Neural progenitor cell (in vitro differentiated cells): Measurements from ENCODE around the gene MYD88. TPM values are rescaled to one million over a fixed set of nuclear protein-coding genes. Genes with fewer than 3 reads are reported as not detected.
A peak's percentile ranks its signal among the peaks of the same experiment; 100 is the strongest.

ENCODE experiments used
- DNase-seq: peaks from one replicate; pipeline ENCODE4 v3.0.0-alpha.2; 2016; ENCODE audit warnings: low spot score
- H2AFZ ChIP-seq: fragments of 200-600 bp; sonication (generic); replicated peaks from 2 replicates; pipeline ENCODE4 v1.6.1; 2016; ENCODE audit warnings: antibody characterized with exemption
- H3F3A ChIP-seq: fragments of 200-600 bp; sonication (generic); 2 replicates; pipeline ENCODE4 v1.6.1; 2016; ENCODE audit warnings: antibody characterized with exemption, low read depth
- H3K27ac ChIP-seq: fragments of 200-600 bp; sonication (generic); 2 replicates; pipeline ENCODE4 v1.5.1; 2016; ENCODE audit warnings: mild to moderate bottlenecking
- H3K27me3 ChIP-seq: fragments of 200-600 bp; sonication (generic); 2 replicates; pipeline ENCODE4 v1.6.1; 2016; ENCODE audit warnings: mild to moderate bottlenecking, moderate library complexity
- H3K36me3 ChIP-seq: fragments of 200-600 bp; sonication (generic); 2 replicates; pipeline ENCODE4 v1.5.1; 2016
- H3K4me1 ChIP-seq: fragments of 200-600 bp; sonication (generic); 2 replicates; pipeline ENCODE4 v1.6.1; 2016; ENCODE audit warnings: mixed run types
- H3K4me2 ChIP-seq: fragments of 200-600 bp; sonication (generic); 2 replicates; pipeline ENCODE4 v1.6.1; 2016
- H3K4me3 ChIP-seq: fragments of 200-600 bp; sonication (generic); 2 replicates; pipeline ENCODE4 v1.5.1; 2016
- H3K79me2 ChIP-seq: fragments of 200-600 bp; sonication (generic); 2 replicates; pipeline ENCODE4 v1.6.1; 2016; ENCODE audit warnings: low read depth
- H3K9ac ChIP-seq: fragments of 200-600 bp; sonication (generic); 2 replicates; pipeline ENCODE4 v1.6.1; 2016
- H3K9me3 ChIP-seq: fragments of 200-600 bp; sonication (generic); 2 replicates; pipeline ENCODE4 v1.5.1; 2016; ENCODE audit warnings: low read depth
- H4K20me1 ChIP-seq: fragments of 200-600 bp; sonication (generic); 2 replicates; pipeline ENCODE4 v1.6.1; 2016; ENCODE audit warnings: low read depth
- H3K27ac Mint-ChIP-seq: 3 replicates; pipeline ENCODE4 v1.8.0; 2021; ENCODE audit warnings: mixed read lengths
- H3K27me3 Mint-ChIP-seq: 2 replicates; pipeline ENCODE4 v1.8.0; 2022; ENCODE audit warnings: low read depth, mild to moderate bottlenecking, inconsistent platforms, moderate library complexity, mixed read lengths; ENCODE audit not compliant: insufficient read depth
- H3K36me3 Mint-ChIP-seq: 3 replicates; pipeline ENCODE4 v1.8.0; 2021; ENCODE audit warnings: mixed read lengths
- H3K4me1 Mint-ChIP-seq: 3 replicates; pipeline ENCODE4 v1.8.0; 2021; ENCODE audit warnings: mixed read lengths
- H3K4me3 Mint-ChIP-seq: 3 replicates; pipeline ENCODE4 v1.8.0; 2021; ENCODE audit warnings: mild to moderate bottlenecking, moderate library complexity, mixed read lengths
- H3K9me3 Mint-ChIP-seq: 3 replicates; pipeline ENCODE4 v1.8.0; 2020; ENCODE audit warnings: mixed read lengths
- EZH2 ChIP-seq: fragments of 200-600 bp; sonication (generic); IDR thresholded peaks from 2 replicates; pipeline ENCODE4 v1.6.1; 2017; ENCODE audit warnings: antibody characterized with exemption, mild to moderate bottlenecking, moderate library complexity
- EZH2phosphoT487 ChIP-seq: fragments of 200-600 bp; sonication (generic); IDR thresholded peaks from 2 replicates; pipeline ENCODE4 v1.6.1; 2017; ENCODE audit warnings: antibody characterized with exemption
- total RNA-seq: library from RNA; depleted of rRNA; stranded (reverse); fragments of >200 nt; gene quantifications from 2 replicates; pipeline ENCODE4 v1.2.3, GENCODE V29; 2015; ENCODE audit warnings: low replicate concordance
- TF ChIP-seq, protein P1 (sequence below): fragments of 200-600 bp; sonication (generic); IDR thresholded peaks from 2 replicates; pipeline ENCODE4 v1.5.1; 2017; ENCODE audit warnings: antibody characterized with exemption, mild to moderate bottlenecking

MYD88 gene
- total RNA-seq, 1 donor from 2014 or later = 3.1 TPM

DNA sequence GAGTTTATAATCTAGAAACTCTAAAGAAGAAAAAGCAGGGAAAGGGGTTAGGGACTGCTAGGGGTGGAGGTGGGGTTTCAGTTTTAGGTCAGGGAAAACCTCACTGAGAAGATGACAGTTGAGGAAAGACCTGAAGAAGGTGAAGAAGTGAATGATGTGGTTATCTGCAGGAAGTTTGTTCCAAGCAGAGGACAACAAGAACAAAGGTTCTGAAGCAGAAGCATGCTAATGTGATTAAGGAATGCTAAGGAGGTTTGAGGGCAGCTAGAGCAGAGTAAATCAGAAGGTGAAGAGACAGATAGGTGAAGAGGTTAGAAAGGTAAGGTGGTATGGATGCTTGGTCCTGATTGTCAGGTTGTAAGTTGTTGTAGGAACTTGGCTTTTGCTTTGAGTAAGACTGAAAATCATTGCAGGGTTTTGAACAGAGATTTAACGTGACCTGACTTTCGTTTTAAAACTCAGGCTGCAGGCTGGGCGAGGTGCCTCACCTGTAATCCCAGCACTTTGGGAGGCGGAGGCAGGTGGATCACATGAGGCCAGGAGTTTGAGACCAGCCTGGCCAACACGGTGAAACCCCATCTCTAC, 35.5 kb downstream of the MYD88 start:
- Histone ChIP-seq H3K9ac (no peak overlapping the region), H3K79me2 (peaks cover 99% of the 10 kb centered on the region), H3K4me1 (peaks cover 8% of the 10 kb centered on the region), H3K27me3 (no peaks in the 10 kb centered on the region), H3F3A (no peaks in the 10 kb centered on the region), H3K27ac (no peak overlapping the region), H3K36me3 (no peaks in the 10 kb centered on the region), H4K20me1 (peaks cover 84% of the 10 kb centered on the region), H3K4me3 (no peak overlapping the region), H3K9me3 (no peaks in the 10 kb centered on the region), H3K4me2 (no peak overlapping the region), H2AFZ (no peak overlapping the region)
- Mint-ChIP-seq H3K27me3 (no peaks in the 10 kb centered on the region), H3K4me3 (no peak overlapping the region), H3K9me3 (no peaks in the 10 kb centered on the region), H3K36me3 (peaks cover 5% of the 10 kb centered on the region), H3K4me1 (peaks cover 6% of the 10 kb centered on the region), H3K27ac (no peak overlapping the region)
- DNase-seq = no peak
- no peak for TF ChIP-seq EZH2phosphoT487
- TF ChIP-seq EZH2 = no peak
- TF ChIP-seq, protein P1, sequence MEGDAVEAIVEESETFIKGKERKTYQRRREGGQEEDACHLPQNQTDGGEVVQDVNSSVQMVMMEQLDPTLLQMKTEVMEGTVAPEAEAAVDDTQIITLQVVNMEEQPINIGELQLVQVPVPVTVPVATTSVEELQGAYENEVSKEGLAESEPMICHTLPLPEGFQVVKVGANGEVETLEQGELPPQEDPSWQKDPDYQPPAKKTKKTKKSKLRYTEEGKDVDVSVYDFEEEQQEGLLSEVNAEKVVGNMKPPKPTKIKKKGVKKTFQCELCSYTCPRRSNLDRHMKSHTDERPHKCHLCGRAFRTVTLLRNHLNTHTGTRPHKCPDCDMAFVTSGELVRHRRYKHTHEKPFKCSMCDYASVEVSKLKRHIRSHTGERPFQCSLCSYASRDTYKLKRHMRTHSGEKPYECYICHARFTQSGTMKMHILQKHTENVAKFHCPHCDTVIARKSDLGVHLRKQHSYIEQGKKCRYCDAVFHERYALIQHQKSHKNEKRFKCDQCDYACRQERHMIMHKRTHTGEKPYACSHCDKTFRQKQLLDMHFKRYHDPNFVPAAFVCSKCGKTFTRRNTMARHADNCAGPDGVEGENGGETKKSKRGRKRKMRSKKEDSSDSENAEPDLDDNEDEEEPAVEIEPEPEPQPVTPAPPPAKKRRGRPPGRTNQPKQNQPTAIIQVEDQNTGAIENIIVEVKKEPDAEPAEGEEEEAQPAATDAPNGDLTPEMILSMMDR = no peak

DNA sequence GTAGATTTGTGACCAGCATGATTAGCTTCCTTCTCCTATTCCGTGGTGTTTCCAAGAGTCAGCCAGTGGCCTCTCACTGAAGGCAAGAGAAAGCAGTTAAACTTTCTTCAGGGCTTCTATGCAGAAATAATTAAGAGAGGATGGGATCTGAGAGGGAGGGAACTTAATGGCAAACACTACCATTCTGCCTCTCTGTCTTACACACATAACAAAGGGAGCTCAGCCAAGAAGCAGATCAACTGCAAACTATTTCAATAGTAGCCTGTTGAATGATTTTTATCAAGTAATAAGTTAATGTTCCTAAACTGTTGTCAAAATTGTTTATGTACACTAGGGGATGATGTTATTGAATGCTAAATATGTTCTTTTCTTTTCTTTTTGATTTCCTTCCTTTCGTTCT, 38.7 kb downstream of the MYD88 start:
- Mint-ChIP-seq H3K27ac (no peak overlapping the region), H3K27me3 (no peaks in the 10 kb centered on the region), H3K36me3 (peaks cover 16% of the 10 kb centered on the region), H3K9me3 (peaks cover 3% of the 10 kb centered on the region), H3K4me3 (no peak overlapping the region), H3K4me1 (peaks cover 6% of the 10 kb centered on the region)
- H3K36me3 ChIP-seq = no peaks in the 10 kb centered on the region
- no peak overlapping the region for H3K4me3 ChIP-seq
- peaks cover 99% of the 10 kb centered on the region for H3K79me2 ChIP-seq
- DNase-seq = no peak
- no peak overlapping the region for H2AFZ ChIP-seq
- H3K9me3 ChIP-seq = no peaks in the 10 kb centered on the region
- H3K4me1 ChIP-seq = peaks cover 8% of the 10 kb centered on the region
- no peaks in the 10 kb centered on the region for H3K27me3 ChIP-seq
- peaks cover 2% of the 10 kb centered on the region for H3F3A ChIP-seq
- H3K27ac ChIP-seq = peak overlapping the region; percentile 23
- H3K4me2 ChIP-seq = no peak overlapping the region
- TF ChIP-seq EZH2 = no peak
- TF ChIP-seq, protein P1 = no peak
- TF ChIP-seq EZH2phosphoT487 = no peak
- peaks cover 78% of the 10 kb centered on the region for H4K20me1 ChIP-seq
- no peak overlapping the region for H3K9ac ChIP-seq

DNA sequence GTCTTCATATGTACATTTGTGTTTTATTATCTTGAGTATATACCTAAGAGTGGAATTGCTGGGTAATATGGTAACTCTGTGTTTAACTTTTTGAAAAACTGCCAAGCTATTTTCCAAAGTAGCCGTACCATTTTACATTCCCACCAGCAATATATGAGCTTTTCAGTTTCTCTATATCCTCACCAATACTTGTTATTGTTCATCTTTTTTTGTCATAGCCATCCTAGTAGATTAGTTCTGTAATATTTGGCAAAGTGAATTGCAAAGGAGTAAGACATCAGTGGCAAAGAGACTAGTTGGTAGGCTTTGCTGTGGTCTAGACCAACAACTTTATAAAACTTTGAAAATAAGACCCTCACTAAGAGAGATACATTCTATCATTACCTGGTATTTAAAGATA, 48.3 kb downstream of the MYD88 start:
- peaks cover 10% of the 10 kb centered on the region for H3K36me3 ChIP-seq
- no peaks in the 10 kb centered on the region for H3K9me3 ChIP-seq
- no peak for TF ChIP-seq EZH2
- TF ChIP-seq, protein P1 = no peak
- no peak for TF ChIP-seq EZH2phosphoT487
- H3K4me3 ChIP-seq = no peak overlapping the region
- Mint-ChIP-seq H3K4me1 (no peaks in the 10 kb centered on the region), H3K4me3 (no peak overlapping the region), H3K36me3 (peaks cover 31% of the 10 kb centered on the region), H3K9me3 (peaks cover 2% of the 10 kb centered on the region), H3K27ac (no peak overlapping the region), H3K27me3 (no peaks in the 10 kb centered on the region)
- no peak overlapping the region for H2AFZ ChIP-seq
- no peak overlapping the region for H3K4me2 ChIP-seq
- no peak for DNase-seq
- H3K4me1 ChIP-seq = no peaks in the 10 kb centered on the region
- no peaks in the 10 kb centered on the region for H3K27me3 ChIP-seq
- H4K20me1 ChIP-seq = peaks cover 14% of the 10 kb centered on the region
- H3K79me2 ChIP-seq = peaks cover 18% of the 10 kb centered on the region
- H3K9ac ChIP-seq = no peak overlapping the region
- peaks cover 2% of the 10 kb centered on the region for H3F3A ChIP-seq
- H3K27ac ChIP-seq = no peak overlapping the region
